Ishikawa (cell line): Measurements from ENCODE around the gene NAV2.

Experiments used
- CEBPB ChIP-seq: IDR thresholded peaks from 2 replicates; pipeline ENCODE4 v1.6.1; 2012
- CREB1 ChIP-seq: IDR thresholded peaks from 2 replicates; pipeline ENCODE4 v1.6.1; 2012; ENCODE audit warnings: low read depth
- EGR1 ChIP-seq: IDR thresholded peaks from 2 replicates; pipeline ENCODE4 v1.6.1; 2012
- EP300 ChIP-seq: IDR thresholded peaks from 2 replicates; pipeline ENCODE4 v1.6.1; 2012; ENCODE audit warnings: borderline replicate concordance
- FOXM1 ChIP-seq: IDR thresholded peaks from 2 replicates; pipeline ENCODE4 v1.6.1; 2012; ENCODE audit warnings: low read depth, borderline replicate concordance
- MAX ChIP-seq: IDR thresholded peaks from 2 replicates; pipeline ENCODE4 v1.6.1; 2012
- NFIC ChIP-seq: IDR thresholded peaks from 2 replicates; pipeline ENCODE4 v1.6.1; 2012
- RAD21 ChIP-seq: IDR thresholded peaks from 2 replicates; pipeline ENCODE4 v1.6.1; 2012; ENCODE audit warnings: low read depth
- REST ChIP-seq: IDR thresholded peaks from 2 replicates; pipeline ENCODE4 v1.6.1; 2012; ENCODE audit warnings: low read depth, mild to moderate bottlenecking
- TAF1 ChIP-seq: IDR thresholded peaks from 2 replicates; pipeline ENCODE4 v1.6.1; 2012; ENCODE audit warnings: low read depth, mild to moderate bottlenecking
- TCF12 ChIP-seq: IDR thresholded peaks from 2 replicates; pipeline ENCODE4 v1.6.1; 2012; ENCODE audit warnings: low read depth
- TEAD4 ChIP-seq: IDR thresholded peaks from 2 replicates; pipeline ENCODE4 v1.6.1; 2012
- USF1 ChIP-seq: IDR thresholded peaks from 2 replicates; pipeline ENCODE4 v1.6.1; 2012
- YY1 ChIP-seq: IDR thresholded peaks from 2 replicates; pipeline ENCODE4 v1.6.1; 2012; ENCODE audit warnings: low read depth
- ZBTB7A ChIP-seq: IDR thresholded peaks from 2 replicates; pipeline ENCODE4 v1.6.1; 2012; ENCODE audit warnings: low read depth

The NAV2 gene

GRCh38 chr11:19938169-19938856 lies 225.7 kb downstream of the NAV2 start:
- peak; percentile 88 for TF ChIP-seq RAD21
- TF ChIP-seq TEAD4 = no peak

- TF ChIP-seq FOXM1 = no peak
- no peak for TF ChIP-seq MAX
- TF ChIP-seq REST = no peak
- no peak for TF ChIP-seq EP300
- no peak for TF ChIP-seq TCF12
- TF ChIP-seq CEBPB = no peak
- no peak for TF ChIP-seq NFIC
- TF ChIP-seq RAD21 = no peak
- TF ChIP-seq TAF1 = no peak
- TF ChIP-seq YY1 = no peak
- no peak for TF ChIP-seq USF1
- no peak for TF ChIP-seq TEAD4
- TF ChIP-seq EGR1 = no peak
- no peak for TF ChIP-seq CREB1
- TF ChIP-seq ZBTB7A = no peak
These were observed 226.2 kb downstream of the NAV2 start for GRCh38 chr11:19938866-19939265.

GRCh38 chr11:19939415-19939929 lies 226.8 kb downstream of the NAV2 start:
- TF ChIP-seq FOXM1 (no peak), NFIC (no peak), TCF12 (no peak)

GRCh38 chr11:19940831-19941230 lies 228.2 kb downstream of the NAV2 start:
- no peak for TF ChIP-seq TEAD4
- TF ChIP-seq NFIC = no peak
- TF ChIP-seq YY1 = no peak
- no peak for TF ChIP-seq TAF1
- no peak for TF ChIP-seq EP300
- no peak for TF ChIP-seq CREB1
- no peak for TF ChIP-seq CEBPB
- TF ChIP-seq FOXM1 = no peak
- no peak for TF ChIP-seq TCF12
- TF ChIP-seq ZBTB7A = no peak
- TF ChIP-seq EGR1 = no peak
- TF ChIP-seq USF1 = no peak
- no peak for TF ChIP-seq MAX
- no peak for TF ChIP-seq RAD21

GRCh38 chr11:19946681-19947080 lies 234.0 kb downstream of the NAV2 start:
- TF ChIP-seq TAF1 (no peak), CREB1 (no peak), USF1 (no peak), FOXM1 (no peak), TCF12 (no peak), MAX (no peak), NFIC (no peak), ZBTB7A (no peak), EP300 (no peak), EGR1 (no peak), RAD21 (no peak), REST (no peak), YY1 (no peak), CEBPB (no peak), TEAD4 (no peak)
